ENCODE results near the gene METTL8. TPM values are rescaled to one million over a fixed set of nuclear protein-coding genes. Genes with fewer than 3 reads are reported as not detected.
"Not testable (repeated sequence)": the region's sequence is repeated elsewhere in the genome, so short reads cannot be mapped to it uniquely, and the experiment has no call there.

Gene METTL8
- total RNA-seq, 1 donor from 2014 or later = 10.5 TPM

DNA sequence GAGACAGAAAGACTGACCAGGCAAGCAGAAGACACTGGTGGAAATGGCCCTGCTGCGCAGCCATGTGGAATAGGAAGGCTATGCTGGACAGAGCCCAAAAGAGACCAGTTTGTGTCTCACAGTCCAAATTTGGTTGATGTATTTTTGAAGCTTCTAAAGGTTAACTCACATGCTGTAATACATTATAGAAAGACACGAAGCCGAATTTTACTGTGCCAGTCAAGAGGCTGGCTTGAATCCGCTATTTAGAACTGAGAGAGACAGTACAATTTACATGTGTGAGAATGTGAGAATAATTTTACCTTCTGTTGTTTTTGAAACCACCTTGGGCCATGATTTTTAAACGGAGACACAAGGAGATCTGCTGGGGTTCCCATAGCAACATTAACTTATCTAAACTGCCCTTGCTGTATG, 113.6 kb downstream of the METTL8 start:
- no peak for DNase-seq (ENCODE audit: low spot score)
- intact Hi-C loops (cut with DNase I) = no loop called here

DNA sequence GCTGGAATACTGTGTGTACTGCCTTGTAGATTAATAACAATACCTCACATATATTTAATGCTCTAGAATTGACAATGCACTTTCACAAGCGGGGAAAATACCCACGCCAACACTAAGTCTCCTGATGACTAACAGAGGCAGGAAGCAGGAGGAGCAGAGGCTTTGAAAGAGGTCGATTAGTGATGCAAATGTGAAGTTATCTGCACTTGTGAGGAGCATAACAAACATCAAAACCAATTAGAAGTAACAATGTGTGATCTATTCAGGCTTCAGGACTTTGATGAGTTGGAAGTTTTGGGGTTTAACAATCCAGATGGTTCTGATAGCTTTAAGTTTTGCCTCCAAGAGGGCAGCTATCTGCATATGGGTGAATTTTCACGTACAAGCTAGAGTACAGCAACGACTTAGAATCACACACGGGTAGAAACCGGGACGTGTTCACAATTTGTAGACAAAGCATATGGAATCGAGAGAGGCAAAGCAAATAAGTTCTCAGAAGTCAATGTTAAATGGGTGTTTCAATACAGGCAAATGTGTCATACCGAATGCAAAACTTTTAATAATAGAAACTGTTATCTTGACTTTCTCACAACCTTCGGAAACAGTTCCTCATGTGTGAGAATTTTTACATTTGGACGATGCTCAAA, 114.5 kb downstream of the METTL8 start:
- DNase-seq (ENCODE audit: low spot score) = no peak
- intact Hi-C loops (cut with DNase I) = no loop called here

DNA sequence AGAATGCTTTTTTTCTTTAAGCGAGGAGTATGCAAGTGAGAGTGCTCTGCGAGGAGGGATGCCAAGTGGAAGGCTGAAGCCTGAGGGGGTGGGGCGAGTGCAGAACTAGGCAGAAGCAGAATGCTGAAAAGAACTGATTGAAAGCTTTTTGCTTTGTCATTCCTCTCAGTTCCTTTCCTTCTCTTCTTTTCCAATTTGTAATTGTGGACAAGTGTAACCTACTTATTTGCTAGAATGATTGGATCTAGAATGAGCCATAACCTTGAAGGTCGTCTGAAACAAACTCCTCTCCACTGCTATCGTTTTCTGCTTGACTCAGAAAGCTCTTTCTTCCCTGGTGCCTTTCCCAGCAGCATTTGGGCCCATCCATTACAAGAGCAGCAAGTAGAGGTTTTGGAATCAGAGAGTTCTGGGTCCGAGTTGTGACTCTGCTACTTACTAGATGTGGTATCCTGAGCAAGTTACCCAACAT, 115.3 kb downstream of the METTL8 start:
- DNase-seq (ENCODE audit: low spot score) = no peak

DNA sequence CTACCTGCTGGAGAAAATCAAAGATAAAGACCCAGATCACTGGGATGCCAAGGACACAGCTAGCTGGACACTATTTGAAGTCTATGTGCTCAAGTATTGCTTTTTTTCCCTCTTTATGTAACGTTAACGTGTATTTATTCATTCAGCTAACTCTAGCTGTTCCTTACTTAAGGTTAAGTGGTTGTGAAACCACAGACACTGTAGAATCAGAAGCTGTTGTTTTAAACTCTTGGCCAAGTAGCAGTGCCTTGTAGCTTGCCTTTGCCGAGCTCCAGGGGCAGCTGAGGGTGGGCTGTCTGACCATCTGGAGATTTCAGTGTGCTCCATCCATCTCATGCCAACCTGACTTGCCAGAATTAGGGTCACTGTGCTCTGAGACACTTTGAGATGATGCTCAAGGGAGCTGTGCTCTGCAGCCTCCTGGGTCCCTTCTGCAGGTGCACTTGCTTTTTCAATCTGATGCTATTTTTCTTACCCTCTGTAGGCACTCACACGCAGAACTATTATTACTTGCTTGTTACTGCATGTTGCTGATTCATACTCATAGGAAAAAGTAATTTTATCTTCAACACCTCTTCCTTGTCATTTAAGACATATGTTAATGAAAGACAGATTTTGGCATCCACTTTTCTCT, 116.2 kb downstream of the METTL8 start:
- no peak for DNase-seq (ENCODE audit: low spot score)
- intact Hi-C loops (cut with DNase I) = no loop called here

More for the DNA sequence above, 115.3 kb downstream of the METTL8 start:
- intact Hi-C loops (cut with DNase I) = no loop called here

DNA sequence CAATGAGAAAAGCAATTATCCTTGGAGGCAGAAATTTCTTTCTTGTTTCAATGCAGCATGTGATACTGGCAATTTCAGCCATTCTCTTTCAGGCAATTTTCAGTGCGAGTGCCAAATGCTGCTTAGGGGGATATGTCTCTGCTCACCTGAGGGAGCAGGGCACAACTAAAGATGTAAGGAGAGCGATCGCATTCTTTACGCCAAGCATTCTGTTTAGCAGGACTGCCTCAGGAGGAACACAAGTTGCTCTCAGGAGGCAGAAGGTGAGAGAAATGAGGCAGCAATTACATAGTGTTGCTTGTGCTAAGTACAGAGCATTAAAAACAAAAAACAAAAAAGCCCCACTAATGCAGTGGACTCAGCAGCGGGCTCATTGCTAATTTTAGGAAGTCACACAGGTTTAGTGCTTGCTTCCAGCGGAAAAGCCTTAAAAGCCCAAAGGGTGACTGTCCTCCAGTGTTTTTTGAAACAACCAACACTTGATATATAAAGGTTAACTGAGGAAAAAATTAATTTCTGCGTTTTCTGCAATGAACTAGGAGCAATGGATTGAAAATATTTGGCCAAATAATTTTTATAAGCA, 116.9 kb downstream of the METTL8 start:
- no peak for DNase-seq (ENCODE audit: low spot score)
- intact Hi-C loops (cut with DNase I) = no loop called here

DNA sequence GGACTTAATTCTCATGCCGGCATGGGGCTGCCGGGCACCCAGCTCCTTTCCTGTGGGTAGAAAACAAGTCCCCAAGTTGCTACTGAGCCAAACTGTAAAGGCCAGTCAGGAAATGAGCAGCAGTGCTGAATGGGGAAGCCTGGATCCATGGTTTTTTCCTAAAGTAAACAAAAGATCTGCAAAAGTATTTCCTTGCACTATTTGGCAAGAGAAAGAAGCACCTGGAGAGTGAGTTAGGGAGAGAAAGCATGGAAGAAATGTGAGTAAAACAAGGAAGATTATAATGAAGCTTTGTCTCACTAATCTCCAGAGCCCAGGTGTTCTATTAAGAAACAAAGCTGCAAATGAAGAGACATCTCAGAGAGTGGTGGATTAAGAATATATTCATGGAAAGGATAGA, 117.6 kb downstream of the METTL8 start:
- intact Hi-C loops (cut with DNase I) = no loop called here
- no peak for DNase-seq (ENCODE audit: low spot score)

DNA sequence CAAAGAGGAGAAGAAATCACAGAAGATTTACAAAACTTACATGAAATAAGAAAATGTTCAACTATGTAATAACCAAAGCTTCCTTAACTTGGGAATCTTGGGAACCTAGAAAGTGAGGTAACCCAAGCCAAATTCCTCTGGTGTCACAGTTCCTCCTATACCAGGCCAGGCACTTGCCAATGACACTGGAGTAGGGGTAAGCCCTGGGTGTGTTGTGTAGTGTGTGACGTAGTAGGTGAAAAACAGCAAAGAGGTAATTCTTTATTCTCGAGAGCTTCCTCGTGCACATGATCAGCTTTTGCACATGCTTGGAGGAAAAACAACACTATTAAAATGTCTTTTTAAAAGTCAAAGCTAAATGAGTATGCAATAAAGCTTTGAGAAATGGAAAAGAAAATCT, 118.0 kb downstream of the METTL8 start:
- no peak for DNase-seq (ENCODE audit: low spot score)
- intact Hi-C loops (cut with DNase I) = no loop called here

DNA sequence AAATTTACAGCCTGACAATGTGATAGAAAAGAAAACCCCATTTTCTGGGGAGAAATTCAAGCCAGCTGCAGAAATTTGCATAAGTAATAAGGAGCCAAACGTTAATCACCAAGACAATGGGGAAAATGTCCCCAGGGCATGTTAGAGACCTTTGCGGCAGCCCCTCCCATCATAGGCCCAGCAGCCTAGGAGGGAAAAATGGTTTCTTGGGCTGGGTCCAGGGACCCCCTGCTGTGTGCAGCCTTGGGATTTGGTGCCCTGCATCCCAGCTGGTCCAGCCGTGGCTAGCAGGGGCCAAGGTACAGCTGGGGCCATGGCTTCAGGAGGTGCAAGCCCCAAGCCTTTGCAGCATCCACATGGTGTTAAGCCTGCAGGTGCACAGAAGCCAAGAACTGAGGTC, 121.6 kb downstream of the METTL8 start:
- intact Hi-C loops (cut with DNase I); DNase-seq (ENCODE audit: low spot score): not testable (repeated sequence)

DNA sequence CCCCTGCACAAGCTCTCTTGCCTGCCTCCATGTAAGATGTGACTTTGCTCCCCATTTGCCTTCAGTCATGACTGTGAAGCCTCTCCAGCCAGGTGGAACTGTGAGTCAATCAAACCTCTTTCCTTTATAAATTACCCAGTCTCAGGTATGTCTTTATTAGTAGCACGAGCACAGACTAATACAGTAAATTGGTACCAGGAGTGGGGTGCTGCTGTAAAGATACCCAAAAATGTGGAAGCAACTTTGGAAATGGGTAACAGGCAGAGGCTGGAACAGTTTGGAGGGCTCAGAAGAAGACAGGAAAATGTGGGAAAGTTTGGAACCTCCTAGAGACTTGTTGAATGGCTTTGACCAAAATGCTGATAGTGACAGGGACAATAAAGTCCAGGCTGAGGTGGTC, 122.2 kb downstream of the METTL8 start:
- intact Hi-C loops (cut with DNase I) = not testable (repeated sequence)

DNA sequence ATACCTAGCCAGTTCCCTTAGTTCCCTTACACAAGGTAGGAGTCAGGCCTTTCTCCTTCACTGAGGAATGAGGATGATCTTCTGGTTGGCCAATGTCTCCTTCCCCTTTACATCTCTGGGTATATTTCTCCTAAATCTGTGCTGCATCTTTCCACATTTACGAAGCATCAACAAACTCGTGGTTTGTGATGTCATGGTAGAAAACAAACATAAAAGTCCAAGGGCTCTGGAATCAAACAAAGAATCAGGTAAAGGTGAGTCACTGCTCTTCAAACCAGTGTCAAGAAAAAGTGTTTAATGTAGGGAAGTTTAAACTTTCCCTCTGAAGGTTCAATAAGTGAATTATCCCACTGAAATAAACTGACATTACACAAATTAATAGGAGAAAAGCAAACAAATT, 122.9 kb downstream of the METTL8 start:
- no peak for DNase-seq (ENCODE audit: low spot score)
- intact Hi-C loops (cut with DNase I) = no loop called here

More for the DNA sequence above, 122.2 kb downstream of the METTL8 start:
- DNase-seq (ENCODE audit: low spot score) = not testable (repeated sequence)

DNA sequence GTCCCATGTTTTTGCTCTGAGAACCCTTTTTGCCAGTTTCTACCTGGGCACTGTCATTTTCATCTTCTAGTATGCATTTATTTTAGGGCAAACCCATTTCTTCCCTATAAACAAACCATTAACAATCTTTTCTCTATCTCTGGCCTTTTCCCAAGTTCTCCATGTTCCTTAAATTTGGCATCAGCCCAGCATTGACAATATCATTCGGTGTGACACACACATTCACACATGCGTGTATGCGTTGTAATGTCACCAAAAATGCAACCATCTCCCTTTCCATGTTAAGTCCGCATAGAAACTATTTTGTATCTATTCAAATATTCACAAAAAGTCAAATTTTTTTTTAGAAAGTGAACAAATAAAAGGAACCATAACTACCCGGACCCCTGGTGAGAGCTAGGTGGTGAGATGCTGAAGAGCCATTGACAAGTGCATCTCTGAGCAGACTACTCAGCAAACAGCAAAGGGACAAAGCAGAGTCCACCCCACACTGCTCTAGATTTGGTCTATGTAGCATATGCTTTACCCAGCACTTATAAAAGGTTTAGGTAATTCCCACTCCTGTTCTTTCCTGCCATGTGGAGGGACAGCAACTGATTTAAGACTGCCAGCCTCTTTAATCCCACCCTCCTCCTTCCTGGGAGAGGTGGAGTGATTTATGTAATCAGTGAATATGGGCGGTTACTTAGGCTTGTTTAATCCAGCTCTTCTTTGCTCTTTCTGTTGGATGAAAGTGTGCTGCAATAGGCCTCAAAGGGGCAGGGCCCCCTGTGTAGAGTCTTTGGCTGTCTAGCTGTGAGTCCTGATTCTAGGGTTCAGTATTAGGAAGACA, 124.1 kb downstream of the METTL8 start:
- intact Hi-C loops (cut with DNase I) = no loop called here
- DNase-seq (ENCODE audit: low spot score) = no peak

DNA sequence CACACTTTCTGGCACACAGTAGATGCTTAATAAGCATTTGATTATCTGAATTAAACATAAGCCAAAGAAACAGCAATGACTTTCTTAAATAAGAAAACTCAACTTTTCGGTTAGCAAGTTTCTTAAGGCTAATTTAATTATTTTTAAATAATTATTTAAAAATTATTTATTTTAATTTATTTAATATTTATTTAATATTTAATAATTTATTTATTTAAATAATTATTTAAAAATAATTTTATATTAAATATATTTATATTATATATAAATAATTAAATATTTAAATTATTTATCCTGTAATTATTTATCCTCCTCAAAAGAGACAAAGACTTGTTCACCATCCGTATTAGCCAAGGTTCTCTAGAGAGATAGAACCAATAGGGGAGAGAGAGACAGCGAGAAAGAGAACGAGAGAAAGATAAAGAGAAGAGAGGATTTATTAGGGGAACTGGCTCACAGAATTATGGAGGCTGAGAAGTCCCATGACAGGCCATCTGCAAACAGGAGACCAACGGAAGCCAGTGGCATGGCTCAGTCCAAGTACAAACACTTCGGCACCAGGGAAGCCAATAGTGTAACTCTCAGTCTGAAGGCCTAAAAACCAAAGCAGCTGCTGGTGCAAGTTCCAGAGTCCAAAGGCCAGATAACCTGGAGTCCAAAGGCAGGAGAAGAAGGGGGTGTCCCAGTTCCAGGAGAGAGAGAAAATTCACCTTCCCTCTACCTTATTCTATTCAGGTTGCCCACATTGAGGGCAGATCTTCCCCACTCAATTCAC, 125.3 kb downstream of the METTL8 start:
- no peak for DNase-seq (ENCODE audit: low spot score)
- intact Hi-C loops (cut with DNase I) = no loop called here

DNA sequence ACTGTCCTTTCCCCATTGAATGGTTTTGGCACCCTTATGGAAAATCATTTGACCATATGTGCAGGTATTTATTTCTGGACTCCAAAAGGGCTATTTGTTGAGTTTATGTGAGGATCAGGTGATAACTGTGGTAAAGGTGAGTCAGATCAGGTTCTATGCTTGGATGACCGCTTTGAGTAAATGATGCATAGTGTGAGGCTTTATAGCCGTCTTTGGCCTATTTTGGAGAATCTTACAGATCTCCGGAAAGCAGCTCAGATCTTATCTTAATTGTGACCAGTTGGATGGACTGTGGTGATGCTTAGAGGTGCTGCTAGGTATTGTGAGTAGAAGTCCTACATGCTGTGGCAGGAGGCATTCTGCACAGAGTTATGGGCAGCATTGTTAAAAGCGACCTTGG, 126.2 kb downstream of the METTL8 start:
- DNase-seq (ENCODE audit: low spot score) = no peak
- intact Hi-C loops (cut with DNase I) = no loop called here

DNA sequence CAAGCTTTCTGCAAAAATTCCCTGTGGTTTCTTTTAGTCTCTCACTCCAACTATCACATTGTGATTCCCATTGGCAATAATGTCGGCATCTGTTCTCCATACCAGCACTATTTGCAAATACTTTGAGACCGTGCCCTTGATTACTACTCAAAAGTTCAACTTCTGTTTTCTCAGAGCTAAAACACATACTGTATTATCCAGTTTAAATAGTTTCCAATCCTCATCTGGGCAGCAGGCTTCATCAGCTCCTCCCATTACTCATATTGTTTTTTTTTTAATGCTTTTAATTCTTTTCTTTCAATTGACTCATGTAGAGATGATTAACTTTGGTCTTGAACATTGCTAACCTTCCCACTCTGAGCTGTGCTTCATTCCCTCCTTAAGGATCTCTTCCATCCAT, 135.8 kb downstream of the METTL8 start:
- intact Hi-C loops (cut with DNase I) = no loop called here
- no peak for DNase-seq (ENCODE audit: low spot score)

DNA sequence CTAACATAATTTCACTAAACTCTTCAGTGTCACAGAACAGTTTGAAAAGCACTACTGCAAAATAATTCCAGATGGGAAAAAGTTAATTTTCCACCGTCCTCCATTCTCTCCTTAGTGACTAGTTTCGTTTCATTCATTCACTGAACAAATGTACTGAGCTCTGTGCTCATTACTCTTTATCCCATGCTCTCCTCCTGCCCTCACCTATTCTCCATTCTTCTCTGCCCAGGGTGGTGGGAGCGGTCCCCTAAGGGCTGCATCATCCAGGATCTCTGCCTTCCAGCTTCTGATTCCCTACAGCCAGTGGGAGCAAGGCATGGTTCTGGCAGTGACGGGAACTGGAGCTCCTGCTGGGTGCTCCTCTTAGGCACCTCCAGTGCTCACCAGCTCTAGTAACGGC, 139.2 kb downstream of the METTL8 start:
- DNase-seq (ENCODE audit: low spot score) = no peak
- intact Hi-C loops (cut with DNase I) = no loop called here

DNA sequence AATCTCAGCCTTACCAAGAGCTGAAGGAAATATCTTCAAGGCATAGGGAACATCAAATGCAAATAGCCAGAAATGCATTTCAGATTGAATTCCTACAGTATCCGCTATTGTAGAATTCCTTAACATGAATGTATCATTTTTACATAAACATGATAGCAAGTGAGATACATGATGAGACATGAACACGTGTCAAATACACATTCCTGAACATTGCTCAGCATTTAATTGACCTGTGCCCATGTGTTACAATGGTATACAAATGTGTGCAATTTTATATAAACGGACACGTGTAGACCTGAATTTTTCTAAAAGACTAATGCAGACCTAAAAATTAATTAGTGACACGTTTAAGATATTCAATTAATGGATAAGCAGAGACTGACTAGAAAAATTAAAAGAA, 140.1 kb downstream of the METTL8 start:
- intact Hi-C loops (cut with DNase I) = no loop called here
- no peak for DNase-seq (ENCODE audit: low spot score)

DNA sequence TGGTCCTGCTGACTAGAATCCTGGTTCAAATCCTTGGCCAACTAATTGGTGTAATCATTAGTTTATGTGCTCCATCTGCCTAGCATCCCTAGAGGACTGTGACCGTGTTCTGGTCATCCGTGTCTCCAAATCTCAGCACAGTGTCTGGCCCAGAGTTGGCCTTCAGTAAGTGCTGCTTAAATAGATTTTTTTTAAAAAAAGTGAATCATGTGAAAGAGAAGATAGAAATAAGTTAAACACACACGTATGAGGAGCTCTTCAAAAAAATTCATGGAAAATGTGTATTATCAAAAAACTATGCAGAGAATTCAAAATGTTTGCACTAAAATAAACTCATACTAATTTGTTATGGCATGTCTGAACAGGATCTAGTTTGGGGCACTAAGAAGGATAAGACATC, 143.8 kb downstream of the METTL8 start:
- intact Hi-C loops (cut with DNase I) = no loop called here
- no peak for DNase-seq (ENCODE audit: low spot score)

DNA sequence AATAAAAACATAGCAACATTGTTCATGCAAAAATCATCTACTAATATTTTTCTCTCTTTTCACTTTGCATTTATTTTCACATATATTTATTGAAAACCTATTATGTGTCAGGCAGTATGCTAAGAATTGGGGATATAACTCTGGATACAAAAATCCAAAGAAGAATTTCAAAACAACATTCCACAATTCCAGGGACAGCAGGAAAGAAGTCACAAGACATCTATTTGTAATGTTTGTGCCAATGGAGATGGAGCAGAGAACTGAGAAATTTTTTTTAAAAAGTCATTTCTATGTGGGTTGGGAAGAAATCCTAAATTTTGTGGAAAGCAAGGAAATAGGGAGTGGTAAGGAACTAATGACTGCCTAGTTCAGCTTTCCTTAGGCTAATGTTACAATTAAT, 144.5 kb downstream of the METTL8 start:
- DNase-seq (ENCODE audit: low spot score) = no peak
- intact Hi-C loops (cut with DNase I) = no loop called here

DNA sequence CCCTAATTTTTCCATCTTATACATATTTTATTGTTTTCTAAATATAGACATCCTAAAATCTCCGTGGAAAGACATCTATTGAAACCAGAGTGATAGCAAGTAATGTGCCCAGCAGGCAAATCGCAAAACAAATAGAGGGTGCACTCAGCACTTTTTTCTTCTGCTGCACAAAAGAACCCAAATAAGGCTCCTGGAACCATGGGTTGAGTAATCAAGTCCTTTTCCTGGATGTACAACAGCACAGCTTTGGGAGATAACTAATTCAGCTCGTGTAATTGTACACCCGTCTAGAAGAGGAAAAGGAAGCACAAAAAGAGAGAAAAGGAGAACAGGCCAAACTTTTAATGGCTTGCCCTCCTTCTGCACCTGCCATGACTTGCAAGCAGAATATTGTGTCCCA, 146.2 kb downstream of the METTL8 start:
- DNase-seq (ENCODE audit: low spot score) = no peak
- intact Hi-C loops (cut with DNase I) = no loop called here
